Kidney epithelial cell (primary cell): ENCODE measurements around the gene CLIC4. TPM values are rescaled to one million over a fixed set of nuclear protein-coding genes. Genes with fewer than 3 reads are reported as not detected.
"Not testable (repeated sequence)": the region's sequence is repeated elsewhere in the genome, so short reads cannot be mapped to it uniquely, and the experiment has no call there.

ENCODE experiments used
- DNase-seq: peaks from one replicate; pipeline ENCODE4 v3.0.0-alpha.2; 2010; ENCODE audit warnings: low read depth
- H3K27me3 ChIP-seq: 2 replicates; pipeline ENCODE4 v1.6.0; 2011; ENCODE audit warnings: low read length; ENCODE audit not compliant: control insufficient read depth, insufficient read depth
- H3K36me3 ChIP-seq: 2 replicates; pipeline ENCODE4 v1.5.1; 2011; ENCODE audit warnings: low read length; ENCODE audit not compliant: control insufficient read depth, insufficient read depth
- H3K4me3 ChIP-seq: 2 replicates; pipeline ENCODE4 v1.5.1; 2011; ENCODE audit warnings: low read depth, mild to moderate bottlenecking, control low read depth, low read length
- CTCF ChIP-seq: IDR thresholded peaks from 2 replicates; pipeline ENCODE4 v1.5.1; 2011; ENCODE audit warnings: mild to moderate bottlenecking, moderate library complexity, low read length, control low read depth, inconsistent platforms; ENCODE audit not compliant: insufficient read depth, poor library complexity, severe bottlenecking
- total RNA-seq: library from RNA; depleted of rRNA; stranded (reverse); fragments of >200 nt; gene quantifications from 2 replicates; pipeline ENCODE4 v1.2.3, GENCODE V29; 2015

Gene CLIC4
- total RNA-seq, 1 donor from 2014 or later, result 224 TPM

- Histone ChIP-seq H3K27me3 (no peaks in the 10 kb centered on the region), H3K4me3 (no peak overlapping the region), H3K36me3 (no peaks in the 10 kb centered on the region)
- TF ChIP-seq CTCF, result no peak
- DNase-seq, result no peak
Measured at GRCh38 chr1:24775348-24775747, 30.1 kb downstream of the CLIC4 start.

DNA sequence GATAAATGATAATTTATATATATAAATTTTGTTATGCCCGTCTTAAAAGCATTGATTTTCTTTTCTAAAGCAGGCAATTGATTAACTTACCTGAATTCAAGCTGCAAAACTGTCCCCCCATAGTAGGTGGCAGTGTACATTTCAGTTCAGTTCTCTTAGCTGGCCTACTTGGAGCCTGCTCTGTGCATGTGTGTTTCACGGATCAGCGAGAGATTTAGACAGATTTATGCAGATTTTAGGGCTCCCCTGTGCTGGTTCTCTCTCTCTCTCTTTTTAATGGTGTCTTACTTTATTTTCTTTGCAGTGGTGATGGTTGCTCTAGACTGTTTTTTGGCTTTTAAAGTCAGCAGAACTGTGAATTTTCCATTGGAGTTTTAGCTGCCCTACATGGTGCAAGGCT, 30.7 kb downstream of the CLIC4 start:
- Histone ChIP-seq H3K36me3 (no peaks in the 10 kb centered on the region), H3K27me3 (no peaks in the 10 kb centered on the region), H3K4me3 (no peak overlapping the region)
- no peak for TF ChIP-seq CTCF
- DNase-seq, result no peak

- Histone ChIP-seq H3K27me3 (no peaks in the 10 kb centered on the region), H3K36me3 (no peaks in the 10 kb centered on the region), H3K4me3 (no peak overlapping the region)
- DNase-seq, result no peak
- TF ChIP-seq CTCF, result no peak
Measured at GRCh38 chr1:24776821-24777220, 31.6 kb downstream of the CLIC4 start.

DNA sequence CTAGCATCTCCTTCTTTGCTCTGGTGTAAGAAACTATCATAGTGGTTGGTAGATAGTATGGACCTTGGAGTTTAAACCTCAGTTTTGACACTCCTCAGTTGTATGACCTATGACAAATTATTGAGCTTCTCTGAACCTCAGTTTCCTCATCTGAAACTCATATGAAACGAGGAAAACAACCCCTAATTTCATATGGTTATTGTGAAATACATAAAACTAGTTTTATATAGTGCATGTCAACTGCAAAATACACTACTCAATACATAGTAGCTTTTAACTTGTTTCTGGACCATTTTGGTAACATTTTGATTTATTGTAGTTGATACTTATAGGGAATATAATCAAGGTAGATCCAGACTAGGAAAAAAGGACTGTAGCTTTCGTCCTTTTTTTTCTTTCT, 32.9 kb downstream of the CLIC4 start:
- Histone ChIP-seq H3K4me3 (no peak overlapping the region), H3K36me3 (no peaks in the 10 kb centered on the region), H3K27me3 (no peaks in the 10 kb centered on the region)
- no peak for DNase-seq
- no peak for TF ChIP-seq CTCF

- not testable (repeated sequence) for H3K27me3 ChIP-seq, DNase-seq, H3K4me3 ChIP-seq, H3K36me3 ChIP-seq
Measured at GRCh38 chr1:24779199-24779598, 34.0 kb downstream of the CLIC4 start.

GRCh38 chr1:24779689-24780464, 34.6 kb downstream of the CLIC4 start:
- H3K4me3 ChIP-seq, result no peak overlapping the region
- DNase-seq, result no peak
- TF ChIP-seq CTCF, result no peak
- no peaks in the 10 kb centered on the region for H3K27me3 ChIP-seq
- no peaks in the 10 kb centered on the region for H3K36me3 ChIP-seq

DNA sequence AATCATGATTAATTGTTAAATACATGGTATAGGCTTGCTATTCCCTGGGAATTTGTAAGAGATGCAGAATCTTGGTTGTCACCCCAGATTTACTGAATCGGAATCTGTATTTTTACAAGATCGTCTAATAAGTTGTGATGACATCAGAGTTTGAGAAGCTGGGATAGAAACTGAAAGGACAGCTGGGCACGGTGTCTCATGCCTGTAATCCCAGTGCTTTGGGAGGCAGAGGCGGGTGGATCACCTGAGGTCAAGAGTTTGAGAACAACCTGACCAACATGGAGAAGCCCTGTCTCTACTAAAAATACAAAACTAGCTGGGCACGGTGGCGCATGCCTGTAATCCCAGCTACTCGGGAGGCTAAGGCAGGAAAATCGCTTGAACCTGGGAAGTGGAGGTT, 35.4 kb downstream of the CLIC4 start:
- not testable (repeated sequence) for DNase-seq, H3K36me3 ChIP-seq, H3K27me3 ChIP-seq, H3K4me3 ChIP-seq
